RCC 7860 (cell line): Measurements from ENCODE around the gene MAN1C1.
"Not testable (repeated sequence)": the region's sequence is repeated elsewhere in the genome, so short reads cannot be mapped to it uniquely, and the experiment has no call there.

ENCODE experiments used
- DNase-seq: peaks from one replicate; pipeline ENCODE4 v3.0.0-alpha.2; 2015; ENCODE audit warnings: low spot score
- FAIRE-seq: peaks from 2 replicates; lab custom pipeline; 2012; peaks lifted over from hg19 to GRCh38; lab: Jason Lieb, UNC

MAN1C1 gene

DNA sequence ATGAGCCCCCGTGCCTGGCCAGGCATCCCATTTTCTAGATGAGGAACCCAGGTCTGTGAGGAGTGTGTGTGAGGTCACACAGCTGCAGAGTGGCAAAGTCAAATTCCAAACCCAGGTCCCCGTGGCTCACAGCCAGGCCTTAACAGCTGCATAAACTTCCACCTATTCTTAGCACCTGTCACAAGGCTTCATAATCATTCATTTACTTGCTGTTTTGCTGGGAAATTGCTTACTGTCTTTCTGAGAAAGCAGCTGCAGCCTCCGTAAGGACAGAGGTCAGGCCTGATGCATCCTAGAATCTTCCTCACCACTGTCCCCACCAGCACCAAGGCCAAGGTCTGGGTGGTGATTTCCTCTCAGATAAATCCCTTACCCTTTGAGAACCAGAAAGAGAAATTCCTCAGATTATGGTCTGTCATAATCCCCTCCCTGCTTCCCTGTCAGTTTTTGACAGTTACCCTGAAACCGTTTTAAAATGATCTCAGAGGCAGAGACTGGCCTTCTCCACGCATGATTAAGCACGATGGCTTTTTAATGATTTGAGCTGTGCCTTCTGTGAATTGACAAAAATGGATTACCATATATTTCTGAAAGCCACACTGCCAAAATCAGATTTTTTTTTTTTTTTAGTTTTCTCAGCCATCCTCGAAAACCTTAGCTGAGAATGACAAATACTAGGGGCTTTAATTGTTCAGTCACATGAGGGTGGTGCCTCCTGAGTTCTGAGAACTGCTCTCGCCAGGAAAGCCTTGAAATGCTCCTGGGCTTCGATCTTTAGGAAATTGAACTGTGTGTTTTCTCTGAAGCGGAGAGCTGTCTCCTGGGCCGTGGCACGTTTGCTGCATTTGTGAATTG, 113.4 kb downstream of the MAN1C1 start:
- no peak for FAIRE-seq
- no peak for DNase-seq

GRCh38 chr1:25731148-25731547, 114.6 kb downstream of the MAN1C1 start:
- FAIRE-seq (no peak), DNase-seq (no peak)

DNA sequence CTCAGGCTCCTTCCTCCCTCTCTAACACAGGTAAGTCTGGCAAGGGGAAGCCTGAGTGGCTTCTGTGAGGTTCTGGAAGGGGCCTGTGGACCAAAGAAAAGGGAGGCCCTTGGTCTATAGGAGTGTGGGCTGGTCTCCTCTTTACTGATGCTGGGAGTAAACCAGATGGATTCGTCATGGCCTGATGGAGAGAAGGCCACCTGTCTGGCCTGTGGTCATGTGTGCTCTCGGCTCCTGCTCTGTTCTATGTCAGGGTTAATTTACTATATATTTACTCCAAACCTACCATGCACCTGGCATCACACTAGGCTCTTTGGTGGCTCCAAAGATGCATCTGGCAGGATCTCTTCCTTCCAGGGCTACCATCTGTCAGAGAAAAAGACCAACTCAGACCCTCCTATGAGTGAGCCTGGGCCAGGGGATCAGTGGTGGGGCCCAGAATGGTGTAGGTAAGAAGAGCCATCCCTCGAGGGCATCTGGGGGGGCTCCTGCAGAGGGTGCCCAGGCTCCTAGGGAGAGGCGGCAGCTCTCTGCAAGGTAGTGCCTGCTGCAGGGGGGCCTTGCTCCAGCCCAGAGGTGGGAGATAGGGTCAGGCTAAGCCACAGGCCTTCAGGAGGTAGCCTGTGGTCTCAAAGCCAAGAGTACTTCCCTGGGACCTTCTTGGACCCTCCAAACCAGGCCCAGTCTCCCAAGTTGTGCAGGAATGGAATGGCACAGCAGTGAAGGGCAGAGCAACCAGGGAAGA, 115.2 kb downstream of the MAN1C1 start:
- FAIRE-seq: no peak
- no peak for DNase-seq

DNA sequence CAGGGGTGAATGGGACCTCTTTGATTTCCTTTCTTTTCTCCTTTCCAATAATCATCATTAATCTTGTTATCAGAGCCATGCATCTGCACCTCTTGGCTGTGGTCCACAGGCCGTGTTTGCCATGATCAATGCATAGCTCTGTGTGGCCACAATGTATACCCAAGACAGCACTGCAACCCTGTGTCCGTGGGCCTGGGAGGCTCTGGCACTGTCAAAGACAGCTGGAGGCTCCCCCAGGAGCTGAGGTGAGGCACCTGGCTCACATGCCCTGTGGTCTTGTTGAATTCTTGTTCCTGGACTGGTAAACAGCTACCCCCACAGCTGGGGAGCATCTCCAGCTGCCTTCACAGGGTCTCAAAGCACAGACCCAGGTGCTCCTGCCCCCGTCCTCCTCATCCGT, 116.2 kb downstream of the MAN1C1 start:
- no peak for DNase-seq
- no peak for FAIRE-seq

- DNase-seq (no peak), FAIRE-seq (no peak)
These were observed 116.7 kb downstream of the MAN1C1 start for GRCh38 chr1:25733271-25733670.

GRCh38 chr1:25734991-25735390, 118.4 kb downstream of the MAN1C1 start:
- DNase-seq, FAIRE-seq: not testable (repeated sequence)

DNA sequence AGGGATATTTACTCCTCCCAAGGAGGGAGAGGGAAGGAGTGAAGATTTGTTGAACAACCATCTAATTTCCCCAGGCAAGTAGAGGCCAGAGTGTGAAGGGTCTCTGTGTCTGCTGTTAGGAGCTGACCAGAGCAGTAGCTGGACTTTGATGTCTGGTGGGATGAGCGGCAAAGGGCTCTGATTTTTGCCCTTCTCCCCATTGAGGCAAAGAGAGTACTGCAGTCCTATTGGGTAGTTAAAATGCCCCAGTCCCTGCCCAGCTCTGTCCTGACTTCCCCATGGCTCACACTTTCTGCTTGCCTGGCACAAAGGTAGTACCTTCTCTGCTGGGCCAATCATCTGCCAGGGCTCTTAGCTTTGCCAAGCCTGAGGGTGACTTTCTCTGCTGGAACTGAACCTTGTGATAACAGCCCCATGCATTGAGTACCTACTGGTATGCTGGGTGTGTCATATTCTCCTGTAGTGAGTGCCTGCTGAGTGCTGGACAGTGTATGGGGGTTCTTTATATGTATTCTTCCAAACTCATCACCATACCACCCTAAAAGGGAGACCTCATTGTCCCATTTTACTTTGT, 119.5 kb downstream of the MAN1C1 start:
- FAIRE-seq: no peak

DNA sequence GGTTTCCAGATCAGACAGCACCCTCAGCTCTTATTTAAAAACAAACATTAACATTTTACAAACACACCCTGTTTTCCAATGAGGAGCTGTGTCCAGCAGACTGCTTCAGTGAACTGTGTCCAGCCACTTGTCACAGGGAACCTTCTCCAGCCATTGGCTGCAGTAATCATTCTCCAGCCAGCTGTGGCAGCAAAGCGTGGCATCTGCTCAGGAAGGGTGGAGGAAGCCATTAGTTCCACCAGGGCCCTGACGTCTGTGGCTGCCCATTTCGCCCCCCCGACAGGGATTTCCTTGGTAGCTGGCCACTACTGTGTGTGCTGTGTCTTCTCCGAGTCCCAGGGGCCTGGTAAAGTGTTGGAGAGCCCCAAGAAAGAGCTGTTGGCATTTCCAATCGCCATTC, 120.5 kb downstream of the MAN1C1 start:
- peak; percentile 91 for FAIRE-seq
- peak; percentile 63 for DNase-seq

More for the DNA sequence above, 119.5 kb downstream of the MAN1C1 start:
- no peak for DNase-seq

DNA sequence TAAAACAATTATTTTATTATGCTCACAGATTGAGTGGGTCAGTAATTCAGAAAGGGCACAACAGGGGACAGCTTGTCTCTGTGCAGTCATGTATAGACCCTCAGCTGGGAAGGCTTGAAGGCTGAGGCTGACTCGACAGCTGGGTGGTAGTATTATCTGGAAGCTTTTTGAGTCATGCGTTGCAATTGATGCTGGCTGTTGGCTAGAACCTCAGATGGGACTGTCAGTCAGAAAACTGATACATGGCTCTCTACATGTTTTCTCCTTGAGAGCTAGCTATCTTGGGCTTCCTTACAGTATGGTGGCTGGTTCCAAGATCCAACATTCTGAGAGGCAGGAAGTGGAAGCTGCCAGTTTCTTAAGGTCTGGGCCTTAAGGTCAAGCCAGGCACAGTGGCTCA, 121.9 kb downstream of the MAN1C1 start:
- no peak for DNase-seq
- FAIRE-seq: no peak

- no peak for DNase-seq
- FAIRE-seq: no peak
These were observed 122.8 kb downstream of the MAN1C1 start for GRCh38 chr1:25739341-25739740.

DNA sequence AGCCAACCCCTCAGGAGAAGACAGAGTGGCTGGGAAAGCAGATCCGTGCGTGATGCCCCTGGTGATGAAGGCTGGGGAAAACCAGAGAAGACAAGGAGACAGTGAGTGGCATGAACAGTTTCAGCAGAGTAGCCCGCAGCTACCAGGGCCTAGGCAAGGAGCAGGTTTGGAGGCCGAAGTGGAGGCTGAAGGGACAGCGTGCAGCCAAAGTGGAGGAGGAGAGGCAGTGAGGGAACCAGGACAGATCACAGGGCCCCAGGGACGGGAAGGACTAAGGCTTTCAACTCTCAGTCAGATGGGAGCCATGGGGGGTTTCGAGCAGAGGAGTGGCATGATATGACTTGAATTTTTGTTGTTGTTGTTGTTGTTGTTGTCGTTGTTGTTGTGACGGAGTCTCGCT, 123.5 kb downstream of the MAN1C1 start:
- DNase-seq: no peak
- no peak for FAIRE-seq

- DNase-seq (no peak), FAIRE-seq (no peak)
These were observed 125.7 kb downstream of the MAN1C1 start for GRCh38 chr1:25742316-25742715.

DNA sequence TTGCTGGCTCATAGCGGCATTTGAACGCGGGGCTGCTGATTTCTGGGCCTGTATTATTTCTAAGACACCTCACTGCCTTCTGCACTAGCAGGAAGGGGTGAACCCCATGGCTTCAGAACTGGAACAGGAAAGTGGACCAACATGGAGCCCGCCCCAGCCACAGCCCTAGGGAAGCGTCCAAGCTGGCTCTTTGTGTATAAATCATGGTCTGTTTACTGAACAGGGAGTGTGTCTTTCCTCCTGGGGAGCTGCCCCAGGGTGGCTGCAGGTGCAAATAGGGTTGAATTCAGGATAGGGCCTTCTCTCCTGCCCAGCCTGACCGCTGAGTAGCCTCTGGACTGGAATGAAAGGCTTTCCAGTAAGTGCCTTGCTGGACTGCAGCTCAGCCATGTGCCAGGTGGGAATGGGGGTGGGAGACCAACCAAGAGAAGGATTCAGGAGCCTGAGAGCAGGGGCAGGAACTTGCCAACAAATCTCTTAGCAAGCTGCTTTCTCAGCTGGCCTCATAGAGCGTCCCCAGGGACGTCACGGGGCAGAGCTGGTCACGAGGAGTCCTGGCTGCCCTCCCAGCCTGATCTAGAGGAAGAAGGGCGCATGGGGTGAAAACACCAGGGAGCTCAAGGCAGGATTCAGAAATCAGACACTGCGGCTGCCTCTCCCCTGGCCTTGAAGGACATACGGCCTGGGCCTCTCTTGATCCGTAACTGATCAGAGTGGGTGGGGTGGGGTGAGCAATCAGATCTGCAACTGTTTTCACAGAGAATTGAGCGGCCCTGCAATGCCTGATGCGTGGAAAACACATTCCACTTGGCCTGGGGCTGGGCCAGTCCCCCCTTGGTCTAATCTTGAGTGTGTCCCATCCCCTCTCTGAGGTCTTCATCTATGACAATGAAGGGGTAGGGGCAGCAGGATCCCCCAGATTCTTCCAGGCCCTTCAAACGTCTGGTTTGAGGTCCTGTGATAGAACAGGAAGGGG, 126.9 kb downstream of the MAN1C1 start:
- FAIRE-seq (no peak), DNase-seq (no peak)

DNA sequence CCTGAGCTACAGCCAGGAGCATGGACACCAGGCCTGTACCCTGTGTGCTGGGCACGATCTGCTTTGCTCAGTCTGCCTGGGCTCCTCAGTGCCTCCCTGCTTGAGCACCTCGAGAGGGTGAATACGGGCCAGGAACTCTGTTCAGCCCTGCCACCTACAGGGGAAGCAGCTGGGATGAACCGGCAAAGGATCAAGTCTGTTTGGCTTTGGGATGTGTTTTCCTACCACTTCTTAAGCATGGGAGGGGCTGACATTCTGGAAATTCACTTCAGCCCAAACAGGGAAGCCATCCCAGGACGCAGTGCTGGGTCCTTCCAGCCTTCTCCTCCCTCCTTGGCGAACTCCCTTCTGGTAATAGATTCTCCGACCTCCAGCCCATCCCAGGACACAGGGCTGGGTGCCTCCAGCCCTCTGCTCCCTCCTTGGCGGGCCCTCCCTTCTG, 127.6 kb downstream of the MAN1C1 start:
- peak; percentile 5 for DNase-seq
- no peak for FAIRE-seq

DNA sequence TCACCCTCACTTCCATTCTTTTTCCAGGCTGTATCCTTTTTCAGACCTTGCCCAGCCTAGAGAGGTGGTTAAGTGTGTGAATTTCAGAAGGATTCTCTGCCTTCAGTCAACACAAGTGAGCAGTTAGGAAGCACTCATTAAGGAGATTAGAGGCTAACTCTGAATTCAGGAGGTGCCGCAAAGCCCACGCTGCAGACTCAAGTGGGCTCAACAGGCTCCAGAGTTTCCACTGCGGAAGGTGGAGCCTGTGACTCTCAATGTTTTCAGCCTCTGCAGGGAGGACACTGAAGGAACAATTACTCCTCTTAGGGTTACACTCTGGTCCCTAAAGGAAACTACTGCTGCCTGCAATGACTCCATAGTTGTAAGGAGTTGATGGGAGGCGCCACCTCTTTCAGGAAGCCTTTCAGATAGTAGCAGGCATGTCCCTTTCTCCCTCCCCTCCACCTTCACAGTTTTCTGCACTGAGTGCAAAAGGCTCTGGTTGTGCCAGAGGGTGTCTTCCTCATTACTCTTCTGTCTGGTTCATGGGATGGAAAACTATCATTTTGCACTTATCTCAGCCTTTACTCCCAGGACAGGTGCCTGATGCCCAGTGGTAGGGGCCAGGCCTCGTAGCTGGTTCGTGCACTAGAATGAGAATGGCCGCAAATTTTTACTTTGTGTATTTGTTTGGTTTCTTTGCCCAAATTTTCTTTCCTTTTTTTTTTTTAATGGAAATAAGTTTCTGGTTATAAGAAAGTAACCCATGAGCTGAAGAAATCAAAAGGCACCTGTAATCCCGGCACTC, 128.2 kb downstream of the MAN1C1 start:
- DNase-seq (no peak), FAIRE-seq (no peak)

GRCh38 chr1:25746299-25747045, 129.9 kb downstream of the MAN1C1 start:
- FAIRE-seq: no peak
- DNase-seq: no peak

DNA sequence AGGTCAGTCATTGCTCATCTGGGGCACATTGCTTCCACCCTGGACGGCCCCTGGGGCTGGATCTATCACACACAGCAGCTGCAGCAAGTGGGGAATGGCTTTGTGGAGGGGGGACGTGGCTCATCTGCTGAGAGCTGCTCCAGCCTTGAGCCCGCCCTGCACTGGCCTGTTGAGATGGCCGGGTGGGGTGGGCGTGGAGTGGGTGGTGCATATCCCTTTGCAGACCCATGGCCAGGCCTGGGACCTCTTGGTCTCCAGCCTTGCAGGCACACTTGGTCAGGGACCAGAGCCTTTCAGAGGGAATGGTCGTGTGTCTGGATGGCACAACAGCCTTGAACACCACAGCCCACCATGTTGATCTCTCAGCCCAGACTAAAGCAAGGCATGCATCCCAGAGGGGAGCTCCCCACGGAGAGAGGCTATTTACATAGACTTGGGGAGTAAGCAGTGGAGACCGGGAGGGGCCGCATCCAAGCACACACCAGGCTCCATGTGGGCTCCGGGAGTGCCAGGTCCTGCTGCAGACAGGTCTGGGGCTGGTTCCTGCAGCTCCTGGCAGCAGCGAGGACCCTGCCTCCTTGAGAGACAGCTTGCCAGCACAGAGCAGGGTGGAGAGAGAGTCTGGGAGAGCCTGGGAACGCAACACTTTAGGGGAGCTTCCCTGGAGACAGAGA, 130.6 kb downstream of the MAN1C1 start:
- DNase-seq (no peak), FAIRE-seq (no peak)

GRCh38 chr1:25748531-25749205, 132.1 kb downstream of the MAN1C1 start:
- FAIRE-seq (no peak), DNase-seq (no peak)
